Measurements from ENCODE around the gene ELMO1. TPM values are rescaled to one million over a fixed set of nuclear protein-coding genes. Genes with fewer than 3 reads are reported as not detected.

Gene ELMO1
- total and polyA plus RNA-seq, 4 donors: 6.7 to 51.5 (median 14.8) TPM

- Histone ChIP-seq H3K9ac (ENCODE audit: low read depth in 1 of 2, low read length in 2 of 2) (no peak overlapping the region), H3K4me1 (ENCODE audit: control insufficient read depth in 4 of 4, insufficient read depth in 4 of 4, low read length in 3 of 4) (no peaks in the 10 kb centered on the region), H3K9me3 (ENCODE audit: control insufficient read depth in 4 of 4, low read length in 3 of 4) (no peaks in the 10 kb centered on the region), H3K27ac (ENCODE audit: low read depth in 1 of 2, low read length in 2 of 2) (no peak overlapping the region), H3K4me3 (ENCODE audit: low read depth in 1 of 3, low read length in 3 of 3) (no peak overlapping the region), H3K36me3 (ENCODE audit: control insufficient read depth in 4 of 4, insufficient read depth in 3 of 4, low read depth in 1 of 4, low read length in 3 of 4) (peaks cover 4 to 22% (median 19%) of the 10 kb centered on the region in 4 donors), H3K27me3 (ENCODE audit: control insufficient read depth in 4 of 4, insufficient read depth in 4 of 4, low read length in 3 of 4) (no peaks in the 10 kb centered on the region)
- 97% methylated on average over 1 of the region's 1 CpG for WGBS
- no peak for DNase-seq (ENCODE audit: low spot score)
- TF ChIP-seq RAD21 (IDR thresholded peaks at IDR 0.05) (no peak), FOXA2 (IDR thresholded peaks at IDR 0.05) (no peak), REST (IDR thresholded peaks at IDR 0.05) (no peak), RXRA (IDR thresholded peaks at IDR 0.05) (no peak), MAX (IDR thresholded peaks at IDR 0.05) (no peak), GABPA (IDR thresholded peaks at IDR 0.05 in 1 of 2, conservative IDR thresholded peaks at IDR 0.05 in 1 of 2) (no peak), ZBTB33 (IDR thresholded peaks at IDR 0.05) (no peak), NR2F2 (IDR thresholded peaks at IDR 0.05) (no peak), TAF1 (conservative IDR thresholded peaks at IDR 0.05) (no peak), YY1 (IDR thresholded peaks at IDR 0.05) (no peak), FOXA1 (IDR thresholded peaks at IDR 0.05) (no peak), EGR1 (IDR thresholded peaks at IDR 0.05; ENCODE audit: low read depth in 2 of 2) (no peak), JUND (IDR thresholded peaks at IDR 0.05) (no peak), SP1 (IDR thresholded peaks at IDR 0.05) (no peak), HNF4A (conservative IDR thresholded peaks at IDR 0.05) (no peak)
- TF ChIP-seq, protein P1, sequence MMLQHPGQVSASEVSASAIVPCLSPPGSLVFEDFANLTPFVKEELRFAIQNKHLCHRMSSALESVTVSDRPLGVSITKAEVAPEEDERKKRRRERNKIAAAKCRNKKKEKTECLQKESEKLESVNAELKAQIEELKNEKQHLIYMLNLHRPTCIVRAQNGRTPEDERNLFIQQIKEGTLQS (IDR thresholded peaks at IDR 0.05): no peak
- TF ChIP-seq, protein P2, sequence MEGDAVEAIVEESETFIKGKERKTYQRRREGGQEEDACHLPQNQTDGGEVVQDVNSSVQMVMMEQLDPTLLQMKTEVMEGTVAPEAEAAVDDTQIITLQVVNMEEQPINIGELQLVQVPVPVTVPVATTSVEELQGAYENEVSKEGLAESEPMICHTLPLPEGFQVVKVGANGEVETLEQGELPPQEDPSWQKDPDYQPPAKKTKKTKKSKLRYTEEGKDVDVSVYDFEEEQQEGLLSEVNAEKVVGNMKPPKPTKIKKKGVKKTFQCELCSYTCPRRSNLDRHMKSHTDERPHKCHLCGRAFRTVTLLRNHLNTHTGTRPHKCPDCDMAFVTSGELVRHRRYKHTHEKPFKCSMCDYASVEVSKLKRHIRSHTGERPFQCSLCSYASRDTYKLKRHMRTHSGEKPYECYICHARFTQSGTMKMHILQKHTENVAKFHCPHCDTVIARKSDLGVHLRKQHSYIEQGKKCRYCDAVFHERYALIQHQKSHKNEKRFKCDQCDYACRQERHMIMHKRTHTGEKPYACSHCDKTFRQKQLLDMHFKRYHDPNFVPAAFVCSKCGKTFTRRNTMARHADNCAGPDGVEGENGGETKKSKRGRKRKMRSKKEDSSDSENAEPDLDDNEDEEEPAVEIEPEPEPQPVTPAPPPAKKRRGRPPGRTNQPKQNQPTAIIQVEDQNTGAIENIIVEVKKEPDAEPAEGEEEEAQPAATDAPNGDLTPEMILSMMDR (IDR thresholded peaks at IDR 0.05; ENCODE audit: low read depth, low read length, missing input control): no peak
Observed at GRCh38 chr7:36870625-36871354, 577.9 kb downstream of the ELMO1 start.

Data from liver (tissue), 9 donors.